Stimulated activated CD4-positive, alpha-beta T cell treated with anti-CD3 and anti-CD28 coated beads, Interleukin-12 subunit alpha, Interleukin-12 subunit beta, amount 100 ng/mL, for 4 hours (primary cell): ENCODE measurements around the gene ADAM12.
"Not testable (repeated sequence)": the region's sequence is repeated elsewhere in the genome, so short reads cannot be mapped to it uniquely, and the experiment has no call there.

Experiments
- DNase-seq: peaks from one replicate; pipeline ENCODE4 v3.0.0-alpha.2; 2020

ADAM12 gene

DNA sequence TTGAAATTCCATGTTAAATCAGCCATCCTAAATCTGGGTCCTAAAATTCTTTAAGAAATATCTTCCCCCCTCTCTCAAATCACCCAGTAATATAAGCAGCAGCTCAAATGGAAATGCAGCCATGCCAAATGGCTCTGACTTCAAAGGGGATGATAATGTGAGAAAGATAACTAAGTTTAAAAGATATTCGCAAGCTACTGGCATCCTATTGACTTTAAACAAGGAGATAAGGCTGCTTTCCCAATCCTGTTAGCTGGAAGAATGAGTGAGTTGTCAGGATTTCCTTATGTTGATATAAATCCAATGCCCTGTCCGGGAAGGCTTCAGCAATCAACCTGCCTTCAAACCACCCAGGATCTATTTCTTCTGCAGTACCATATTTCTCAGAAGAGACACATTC lies 320.0 kb downstream of the ADAM12 start:
- DNase-seq = no peak

- DNase-seq = no peak
These were observed 321.8 kb downstream of the ADAM12 start for GRCh38 chr10:126066456-126066855.

DNA sequence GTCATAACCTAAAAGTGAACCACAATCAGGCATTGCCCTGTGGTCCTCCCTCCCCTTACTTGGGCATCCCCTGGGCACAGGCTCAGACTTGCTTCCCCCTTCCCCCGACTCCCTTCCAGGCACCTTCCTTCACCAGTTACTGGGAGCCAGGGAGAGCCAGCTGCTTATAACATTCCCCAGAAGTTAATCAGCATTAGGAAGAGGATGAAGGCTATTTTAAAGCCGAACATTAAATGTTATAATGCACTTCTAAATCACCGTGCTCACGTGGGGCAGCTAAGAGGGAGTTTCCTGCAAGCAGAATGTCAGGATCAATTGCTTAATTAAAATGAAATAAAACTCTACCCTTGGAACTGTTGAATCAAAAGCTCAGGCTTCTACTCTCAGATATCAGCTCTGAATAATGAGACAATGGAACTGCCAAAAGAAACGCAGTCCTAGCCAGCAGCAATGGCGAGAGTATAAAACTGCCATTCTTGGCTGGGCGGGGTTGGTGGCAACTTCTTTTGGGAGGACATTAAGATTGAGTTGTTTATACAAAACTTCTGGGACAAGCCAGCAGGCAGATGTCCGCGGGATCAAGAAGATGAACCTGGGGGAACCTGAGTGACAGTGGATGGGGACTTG lies 322.4 kb downstream of the ADAM12 start:
- no peak for DNase-seq

DNA sequence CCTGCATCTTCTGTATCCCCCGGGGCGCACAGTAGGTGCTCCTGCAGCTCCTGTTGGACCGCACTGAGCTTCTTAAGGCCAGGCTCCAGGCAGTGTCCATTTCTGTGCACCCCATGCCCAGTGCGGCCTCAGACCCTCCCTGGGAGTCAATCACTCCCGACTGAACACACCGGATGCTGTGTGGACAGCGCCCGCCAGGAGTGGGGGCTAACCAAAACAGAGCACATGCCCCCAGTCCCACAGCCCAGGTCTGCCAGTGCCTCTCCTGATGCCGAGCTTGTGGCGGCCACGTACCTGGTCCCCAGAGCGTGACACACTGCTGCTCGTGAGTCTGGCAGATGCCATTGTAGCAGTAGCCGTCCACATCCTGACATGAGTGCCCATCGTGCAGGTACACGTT lies 323.8 kb downstream of the ADAM12 start:
- DNase-seq = no peak

DNA sequence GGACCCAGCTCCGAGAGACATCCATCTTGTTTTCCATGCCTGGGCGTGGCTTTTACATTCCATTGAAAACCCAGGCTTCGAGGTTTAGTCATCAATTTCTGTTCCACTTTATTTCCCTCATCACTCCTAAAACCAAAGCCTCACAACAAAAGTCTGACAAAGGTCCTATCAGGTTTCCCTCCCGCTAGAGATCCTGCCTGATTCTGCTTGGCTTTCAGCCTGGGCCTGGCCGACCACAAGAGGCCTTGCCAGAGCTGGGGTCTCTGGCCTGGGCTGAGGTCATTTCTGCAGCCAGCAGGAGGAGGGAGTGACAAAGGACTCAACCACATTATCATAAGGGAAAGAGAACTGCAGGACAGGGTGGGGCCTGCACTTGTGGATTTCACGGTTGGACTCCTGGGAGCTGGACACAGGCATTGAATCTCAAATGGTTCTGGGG lies 324.9 kb downstream of the ADAM12 start:
- no peak for DNase-seq

GRCh38 chr10:126062131-126063032 lies 325.9 kb downstream of the ADAM12 start:
- DNase-seq = no peak

- DNase-seq = no peak
These were observed 326.8 kb downstream of the ADAM12 start for GRCh38 chr10:126061526-126061925.

DNA sequence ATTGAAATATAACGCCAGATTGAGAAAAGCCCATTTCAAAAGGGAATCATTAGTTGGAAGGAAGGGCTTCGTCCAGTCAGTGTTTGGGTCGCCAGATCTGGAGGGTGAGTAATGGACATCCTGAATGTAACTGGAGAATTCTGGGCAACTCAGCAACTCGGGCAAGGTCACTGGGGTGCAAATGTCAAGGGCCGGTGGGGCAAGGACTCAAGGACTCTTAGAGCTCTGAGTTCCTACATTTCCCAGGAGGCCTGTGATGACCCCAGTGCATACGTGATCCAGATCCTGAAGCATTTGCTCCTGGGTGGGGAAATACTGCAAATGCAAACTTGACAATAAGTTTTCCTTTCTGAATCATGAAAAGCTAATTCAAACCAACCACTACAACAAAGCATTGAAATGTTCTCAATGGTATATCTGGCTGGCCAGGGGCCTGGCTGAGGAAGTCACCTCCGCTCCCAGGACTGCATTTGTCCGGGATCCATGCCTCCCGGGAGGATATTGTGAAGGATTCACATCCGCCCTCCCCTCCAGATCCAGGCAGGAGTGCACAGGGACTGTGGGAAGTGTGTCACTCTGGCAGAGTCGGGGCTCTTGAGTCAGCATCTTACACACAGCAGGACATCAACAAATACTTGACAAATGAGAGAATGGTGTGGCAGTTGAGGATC lies 327.9 kb downstream of the ADAM12 start:
- no peak for DNase-seq

GRCh38 chr10:126059076-126059826 lies 329.0 kb downstream of the ADAM12 start:
- no peak for DNase-seq

DNA sequence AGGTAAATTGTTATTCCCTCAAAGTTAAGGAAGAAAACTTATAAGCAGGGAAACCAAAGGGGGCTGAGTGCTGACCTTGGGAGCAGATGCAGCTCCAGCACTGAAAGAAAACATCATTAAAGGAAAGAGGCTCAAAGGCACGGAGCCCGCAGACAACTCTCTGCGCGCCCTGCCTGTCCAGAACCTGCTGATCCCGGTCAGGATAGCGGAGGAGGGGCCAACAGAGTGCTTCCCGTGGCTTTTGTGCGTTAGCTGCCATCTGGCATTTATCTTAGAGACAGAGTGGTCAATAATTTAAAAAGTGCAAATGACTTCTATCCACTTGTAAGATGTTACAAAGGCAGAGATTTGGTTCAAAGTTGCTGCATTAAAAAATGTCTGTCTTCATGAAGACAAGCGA lies 329.8 kb downstream of the ADAM12 start:
- no peak for DNase-seq

DNA sequence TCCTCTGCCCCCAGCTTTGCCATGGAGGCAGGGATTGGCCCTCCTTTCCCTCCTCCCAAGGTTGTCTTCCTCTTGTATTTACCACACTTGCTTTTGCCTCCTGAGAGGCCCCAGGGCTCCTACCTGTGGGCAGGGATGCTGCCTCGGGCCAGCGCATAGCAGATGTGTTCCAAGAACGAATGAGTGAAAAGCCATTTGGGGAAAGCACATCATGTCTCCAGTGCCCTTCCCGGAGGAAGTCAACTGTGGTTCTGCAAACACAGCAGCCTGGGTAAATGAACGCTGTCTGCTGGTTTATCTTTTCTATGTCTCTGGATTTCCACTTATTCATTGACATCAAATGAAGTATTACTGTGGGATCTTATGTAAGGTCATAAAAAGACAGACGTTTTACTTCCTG lies 330.2 kb downstream of the ADAM12 start:
- no peak for DNase-seq

GRCh38 chr10:126057494-126057893 lies 330.8 kb downstream of the ADAM12 start:
- DNase-seq = no peak

- no peak for DNase-seq
These were observed 334.1 kb downstream of the ADAM12 start for GRCh38 chr10:126054191-126054590.

DNA sequence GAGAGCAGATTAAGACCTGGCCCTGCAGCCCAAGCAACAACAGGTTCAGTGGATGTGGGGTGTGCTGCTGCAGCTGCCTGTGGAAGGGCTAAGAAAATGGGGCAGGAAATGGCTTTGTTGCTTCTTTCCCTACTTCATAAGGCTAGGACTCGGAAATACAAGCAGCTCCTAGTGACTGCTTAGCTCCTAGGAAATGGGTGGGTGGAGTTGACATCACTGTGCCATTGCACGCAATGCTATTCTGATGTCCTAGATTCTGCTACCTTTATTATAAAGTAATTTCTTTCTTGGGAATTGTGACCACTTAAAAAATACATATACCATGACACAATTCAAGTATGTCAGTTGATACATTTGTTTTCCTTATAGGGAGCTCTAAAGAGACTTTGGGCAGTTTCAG lies 336.1 kb downstream of the ADAM12 start:
- DNase-seq = no peak

DNA sequence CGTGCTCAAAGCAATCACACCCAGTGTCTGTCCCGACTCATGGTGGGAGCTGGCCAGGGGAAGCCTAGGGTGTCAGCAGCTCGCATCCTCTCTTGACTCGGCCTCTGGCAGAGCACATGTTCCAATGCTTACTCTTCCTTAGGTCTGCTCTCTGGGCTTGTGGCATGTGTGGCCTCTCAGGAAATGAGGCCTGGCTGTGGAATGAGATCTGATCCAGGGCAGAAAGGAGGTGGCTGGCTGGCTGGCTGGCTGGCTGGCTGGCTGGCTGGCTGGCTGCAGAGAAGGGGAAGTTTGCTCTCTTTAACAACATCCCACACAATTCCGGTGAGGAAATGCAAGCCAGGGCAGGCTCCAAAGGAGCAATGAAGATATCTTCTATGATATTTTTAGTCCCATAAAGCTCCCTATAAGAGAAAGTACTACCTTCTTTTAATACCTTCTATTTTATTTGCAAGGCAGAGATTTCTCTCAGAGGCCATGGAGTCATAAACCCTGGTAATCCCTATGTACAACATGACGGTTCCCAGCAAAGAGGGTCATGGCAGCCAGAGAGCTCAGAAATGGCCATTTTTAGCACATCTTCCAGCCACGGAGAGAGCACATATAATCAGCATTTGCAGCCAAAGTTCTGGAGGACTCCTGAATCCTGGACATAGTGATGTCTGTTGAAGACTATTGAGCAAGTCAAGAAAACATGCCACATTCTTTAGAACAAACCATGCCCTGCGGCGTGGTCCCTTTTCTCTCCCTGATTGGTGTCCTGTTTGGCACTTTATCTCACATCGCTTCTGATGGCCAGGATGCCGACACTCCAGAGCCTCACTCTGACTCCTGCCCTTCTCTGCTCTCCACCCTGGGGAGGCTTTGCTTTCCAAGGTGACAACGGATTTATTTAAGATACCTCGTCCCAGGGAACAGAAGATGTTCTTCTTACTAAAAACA lies 338.2 kb downstream of the ADAM12 start:
- DNase-seq = no peak

DNA sequence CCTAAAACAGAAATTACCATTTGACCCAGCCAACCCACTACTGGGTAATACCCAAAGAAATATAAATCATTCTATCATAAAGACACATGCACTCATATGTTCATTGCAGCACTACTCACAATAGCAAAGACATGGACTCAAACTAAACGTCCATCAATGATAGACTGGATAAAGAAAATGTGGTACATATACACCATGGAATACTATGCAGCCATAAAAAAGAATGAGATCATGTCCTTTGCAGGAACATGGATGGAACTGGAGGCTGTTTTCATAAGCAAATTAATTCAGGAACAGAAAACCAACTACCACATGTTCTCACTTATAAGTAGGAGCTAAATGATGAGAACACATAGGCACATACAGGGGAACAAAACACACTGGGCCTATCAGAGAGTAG lies 340.5 kb downstream of the ADAM12 start:
- DNase-seq = not testable (repeated sequence)

DNA sequence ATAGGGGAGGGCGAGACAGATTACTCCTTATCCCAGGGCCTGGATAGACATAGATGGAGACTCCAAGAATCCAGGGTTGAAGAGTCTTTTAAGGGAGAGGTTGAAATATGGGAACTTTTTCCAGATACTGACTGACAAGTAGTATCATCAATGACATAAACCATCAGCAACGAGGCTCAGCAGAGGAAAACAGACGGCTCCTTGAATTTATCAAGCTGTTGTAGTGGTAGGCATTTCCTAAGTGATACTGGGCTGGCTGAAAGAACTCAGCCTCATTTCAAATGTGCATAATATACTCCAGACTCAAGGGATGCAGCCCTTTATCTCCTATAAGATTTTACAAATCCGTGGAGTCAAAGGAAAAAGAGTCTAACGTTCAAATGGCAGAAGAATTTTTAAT lies 341.4 kb downstream of the ADAM12 start:
- no peak for DNase-seq

- DNase-seq = no peak
These were observed 342.4 kb downstream of the ADAM12 start for GRCh38 chr10:126045861-126046260.

GRCh38 chr10:126043389-126043788 lies 344.9 kb downstream of the ADAM12 start:
- DNase-seq = no peak

GRCh38 chr10:126042906-126043305 lies 345.4 kb downstream of the ADAM12 start:
- no peak for DNase-seq

DNA sequence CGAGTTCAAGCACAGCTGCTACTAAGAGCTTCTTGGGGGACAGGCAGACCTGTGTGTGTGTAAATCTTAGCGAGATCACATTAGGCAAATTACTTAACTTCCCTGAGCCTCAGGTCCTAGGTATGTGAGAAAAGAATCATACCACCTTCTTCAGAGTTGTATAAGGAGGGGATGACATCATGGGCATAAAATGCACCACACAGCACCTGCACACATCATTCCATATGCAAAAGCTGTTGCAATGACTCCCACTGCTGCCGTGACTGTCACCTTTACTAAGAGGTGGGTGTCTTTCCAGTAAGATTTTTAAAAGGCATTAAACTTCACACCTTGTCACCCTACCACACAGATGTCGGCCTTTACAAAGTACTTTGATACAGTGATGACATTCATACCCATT lies 345.9 kb downstream of the ADAM12 start:
- DNase-seq = no peak

DNA sequence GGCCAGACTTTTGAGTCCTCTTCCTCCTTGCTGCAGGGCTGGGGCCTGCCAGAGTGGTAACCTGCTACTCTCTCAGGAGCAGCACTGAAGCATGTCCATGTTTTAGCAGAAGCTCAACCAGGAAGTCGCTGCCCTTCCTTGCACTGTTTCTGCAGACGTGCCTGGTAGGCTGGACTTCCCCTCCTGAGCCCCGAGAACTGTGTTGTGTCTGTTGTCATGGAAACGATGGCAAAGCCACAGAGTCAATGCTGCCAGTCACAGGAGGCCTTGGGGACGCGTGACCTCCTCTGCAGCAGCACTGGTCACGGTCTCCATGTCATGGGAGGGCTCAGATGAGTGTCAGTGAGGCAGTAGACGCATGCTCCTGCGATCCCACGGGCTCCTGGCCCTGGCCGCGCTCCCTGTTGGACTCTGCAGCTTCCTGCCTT lies 346.5 kb downstream of the ADAM12 start:
- DNase-seq = peak; percentile 34
